Dendritic cell treated with granulocyte-macrophage colony-stimulating factor and Interleukin-4, amounts not matched to agents 40 ng/mL and 50 ng/mL, for 4 days (primary cell): ENCODE data around the gene CORO1C.

Experiments
- H3K27ac Mint-ChIP-seq: one replicate; pipeline ENCODE4 v1.8.0; 2022; ENCODE audit warnings: mild to moderate bottlenecking, mixed read lengths
- H3K27me3 Mint-ChIP-seq: one replicate; pipeline ENCODE4 v1.8.0; 2022; ENCODE audit warnings: mild to moderate bottlenecking, mixed read lengths
- H3K36me3 Mint-ChIP-seq: one replicate; pipeline ENCODE4 v1.8.0; 2022; ENCODE audit warnings: low read depth, mixed read lengths
- H3K4me1 Mint-ChIP-seq: one replicate; pipeline ENCODE4 v1.8.0; 2022; ENCODE audit warnings: low read depth, mixed read lengths
- H3K4me3 Mint-ChIP-seq: one replicate; pipeline ENCODE4 v1.8.0; 2022; ENCODE audit warnings: mild to moderate bottlenecking, moderate library complexity, mixed read lengths
- H3K9me3 Mint-ChIP-seq: one replicate; pipeline ENCODE4 v1.8.0; 2022; ENCODE audit warnings: mixed read lengths
- intact Hi-C: fragments of 100-400 bp; cut with micrococcal nuclease; formaldehyde crosslinking; loops from one replicate; pipeline ENCODE4 v1.15.0; 2022

CORO1C gene

GRCh38 chr12:108678104-108678730 is 53.1 kb downstream of the CORO1C start:
- H3K36me3 Mint-ChIP-seq: peaks cover 54% of the 10 kb centered on the region
- intact Hi-C loops: no loop called here
- peaks cover 20% of the 10 kb centered on the region for H3K4me1 Mint-ChIP-seq
- no peak overlapping the region for H3K4me3 Mint-ChIP-seq
- H3K9me3 Mint-ChIP-seq: no peaks in the 10 kb centered on the region
- no peaks in the 10 kb centered on the region for H3K27me3 Mint-ChIP-seq
- no peak overlapping the region for H3K27ac Mint-ChIP-seq

GRCh38 chr12:108677381-108677780 is 53.9 kb downstream of the CORO1C start:
- Mint-ChIP-seq H3K36me3 (peaks cover 59% of the 10 kb centered on the region), H3K27ac (no peak overlapping the region), H3K4me1 (peaks cover 18% of the 10 kb centered on the region), H3K27me3 (no peaks in the 10 kb centered on the region), H3K4me3 (no peak overlapping the region), H3K9me3 (no peaks in the 10 kb centered on the region)
- intact Hi-C loops: no loop called here

- H3K27me3 Mint-ChIP-seq: no peaks in the 10 kb centered on the region
- no peak overlapping the region for H3K4me3 Mint-ChIP-seq
- intact Hi-C loops: no loop called here
- H3K9me3 Mint-ChIP-seq: no peaks in the 10 kb centered on the region
- H3K4me1 Mint-ChIP-seq: peaks cover 18% of the 10 kb centered on the region
- H3K36me3 Mint-ChIP-seq: peaks cover 65% of the 10 kb centered on the region
- no peak overlapping the region for H3K27ac Mint-ChIP-seq
Measured at GRCh38 chr12:108676707-108677106, 54.6 kb downstream of the CORO1C start.

GRCh38 chr12:108675792-108676191 is 55.5 kb downstream of the CORO1C start:
- intact Hi-C loops: no loop called here
- H3K27ac Mint-ChIP-seq: no peak overlapping the region
- H3K27me3 Mint-ChIP-seq: no peaks in the 10 kb centered on the region
- no peaks in the 10 kb centered on the region for H3K9me3 Mint-ChIP-seq
- peaks cover 74% of the 10 kb centered on the region for H3K36me3 Mint-ChIP-seq
- no peak overlapping the region for H3K4me3 Mint-ChIP-seq
- H3K4me1 Mint-ChIP-seq: peaks cover 14% of the 10 kb centered on the region

- no peaks in the 10 kb centered on the region for H3K27me3 Mint-ChIP-seq
- H3K4me3 Mint-ChIP-seq: no peak overlapping the region
- H3K27ac Mint-ChIP-seq: no peak overlapping the region
- intact Hi-C loops: no loop called here
- peaks cover 74% of the 10 kb centered on the region for H3K36me3 Mint-ChIP-seq
- no peaks in the 10 kb centered on the region for H3K9me3 Mint-ChIP-seq
- peaks cover 32% of the 10 kb centered on the region for H3K4me1 Mint-ChIP-seq
Measured at GRCh38 chr12:108672054-108672453, 59.3 kb downstream of the CORO1C start.

GRCh38 chr12:108671110-108671509 is 60.2 kb downstream of the CORO1C start:
- Mint-ChIP-seq H3K9me3 (no peaks in the 10 kb centered on the region), H3K4me3 (no peak overlapping the region), H3K27ac (no peak overlapping the region), H3K4me1 (peaks cover 42% of the 10 kb centered on the region), H3K36me3 (peaks cover 65% of the 10 kb centered on the region), H3K27me3 (no peaks in the 10 kb centered on the region)
- intact Hi-C loops: no loop called here

- H3K27me3 Mint-ChIP-seq: no peaks in the 10 kb centered on the region
- peak overlapping the region; percentile 62 for H3K27ac Mint-ChIP-seq
- intact Hi-C loops: no loop called here
Measured at GRCh38 chr12:108670066-108670631, 61.2 kb downstream of the CORO1C start.

GRCh38 chr12:108668542-108668941 is 62.8 kb downstream of the CORO1C start:
- H3K27me3 Mint-ChIP-seq: no peaks in the 10 kb centered on the region
- H3K27ac Mint-ChIP-seq: no peak overlapping the region
- no peaks in the 10 kb centered on the region for H3K9me3 Mint-ChIP-seq
- intact Hi-C loops: loop anchor here (5.0 to 10.0 kb wide), 2 partner anchors 54 to 426 kb away; partner anchors contain the start of genes ALKBH2 and UNG
- peaks cover 42% of the 10 kb centered on the region for H3K36me3 Mint-ChIP-seq
- H3K4me3 Mint-ChIP-seq: no peak overlapping the region
- H3K4me1 Mint-ChIP-seq: peaks cover 61% of the 10 kb centered on the region

More at GRCh38 chr12:108670066-108670631, 61.2 kb downstream of the CORO1C start:
- H3K4me3 Mint-ChIP-seq: no peak overlapping the region
- peaks cover 56% of the 10 kb centered on the region for H3K36me3 Mint-ChIP-seq
- no peaks in the 10 kb centered on the region for H3K9me3 Mint-ChIP-seq
- H3K4me1 Mint-ChIP-seq: peaks cover 49% of the 10 kb centered on the region

- intact Hi-C loops: loop anchor here (5.0 to 10.0 kb wide), 2 partner anchors 54 to 427 kb away; partner anchors contain the start of genes ALKBH2 and UNG
- H3K27ac Mint-ChIP-seq: peak overlapping the region; percentile 64
- H3K4me3 Mint-ChIP-seq: no peak overlapping the region
- H3K9me3 Mint-ChIP-seq: no peaks in the 10 kb centered on the region
- no peaks in the 10 kb centered on the region for H3K27me3 Mint-ChIP-seq
- H3K4me1 Mint-ChIP-seq: peaks cover 65% of the 10 kb centered on the region
- H3K36me3 Mint-ChIP-seq: peaks cover 42% of the 10 kb centered on the region
Measured at GRCh38 chr12:108668063-108668462, 63.3 kb downstream of the CORO1C start.

GRCh38 chr12:108667349-108667748 is 64.0 kb downstream of the CORO1C start:
- intact Hi-C loops: loop anchor here (5.0 to 10.0 kb wide), 2 partner anchors 55 to 427 kb away; partner anchors contain the start of genes ALKBH2 and UNG
- Mint-ChIP-seq H3K27ac (peak overlapping the region; percentile 64), H3K9me3 (no peaks in the 10 kb centered on the region), H3K27me3 (no peaks in the 10 kb centered on the region), H3K4me1 (peaks cover 65% of the 10 kb centered on the region), H3K4me3 (no peak overlapping the region), H3K36me3 (peaks cover 37% of the 10 kb centered on the region)

GRCh38 chr12:108666401-108666881 is 64.9 kb downstream of the CORO1C start:
- no peaks in the 10 kb centered on the region for H3K9me3 Mint-ChIP-seq
- no peak overlapping the region for H3K4me3 Mint-ChIP-seq
- intact Hi-C loops: loop anchor here (5.0 to 10.0 kb wide), 2 partner anchors 56 to 428 kb away; partner anchors contain the start of genes ALKBH2 and UNG
- peaks cover 65% of the 10 kb centered on the region for H3K4me1 Mint-ChIP-seq
- H3K27ac Mint-ChIP-seq: peak overlapping the region; percentile 64
- peaks cover 37% of the 10 kb centered on the region for H3K36me3 Mint-ChIP-seq
- H3K27me3 Mint-ChIP-seq: no peaks in the 10 kb centered on the region

- H3K27ac Mint-ChIP-seq: peak overlapping the region; percentile 82
- H3K4me3 Mint-ChIP-seq: no peak overlapping the region
- peaks cover 36% of the 10 kb centered on the region for H3K36me3 Mint-ChIP-seq
- intact Hi-C loops: loop anchor here (1.0 to 10.0 kb wide), 4 partner anchors 27 to 429 kb away; partner anchors contain the start of genes ALKBH2 and UNG
- H3K9me3 Mint-ChIP-seq: no peaks in the 10 kb centered on the region
- no peaks in the 10 kb centered on the region for H3K27me3 Mint-ChIP-seq
- H3K4me1 Mint-ChIP-seq: peaks cover 60% of the 10 kb centered on the region
Measured at GRCh38 chr12:108665608-108666202, 65.6 kb downstream of the CORO1C start.

- Mint-ChIP-seq H3K9me3 (no peaks in the 10 kb centered on the region), H3K4me3 (peak overlapping the region; percentile 23), H3K27ac (peak overlapping the region; percentile 82), H3K36me3 (peaks cover 33% of the 10 kb centered on the region), H3K27me3 (no peaks in the 10 kb centered on the region), H3K4me1 (peaks cover 51% of the 10 kb centered on the region)
- intact Hi-C loops: loop anchor here (1.0 to 10.0 kb wide), 4 partner anchors 26 to 430 kb away; partner anchors contain the start of genes ALKBH2 and UNG
Measured at GRCh38 chr12:108664338-108665258, 66.7 kb downstream of the CORO1C start.
